GM18867 (cell line): ENCODE measurements around the gene WNT11.

Experiments
- ATAC-seq: cut with Tn5 transposase; IDR thresholded peaks from one replicate; pipeline ENCODE4 v1.9.1; 2021; ENCODE audit warnings: mild to moderate bottlenecking, moderate library complexity; ENCODE audit not compliant: unreplicated experiment

WNT11 gene

DNA sequence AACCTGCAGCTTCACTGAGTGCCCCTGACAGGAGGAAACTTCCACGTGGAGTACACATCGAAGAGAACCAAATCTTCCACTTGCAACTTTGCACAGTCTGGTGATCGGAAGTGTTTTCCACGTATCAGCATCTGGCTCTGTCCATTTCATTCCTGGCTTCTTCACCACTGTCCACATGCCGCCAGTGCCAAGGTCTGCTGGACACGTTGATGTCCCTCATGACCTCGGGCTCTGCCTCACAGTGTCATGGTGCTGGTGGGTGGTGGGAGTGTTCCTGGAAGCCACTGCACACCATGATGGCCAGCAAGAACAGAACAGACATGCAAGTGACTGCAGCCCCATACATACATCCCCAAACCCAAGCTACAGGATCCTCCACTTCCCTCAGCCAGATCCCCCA lies 48.4 kb downstream of the WNT11 start:
- no peak for ATAC-seq

DNA sequence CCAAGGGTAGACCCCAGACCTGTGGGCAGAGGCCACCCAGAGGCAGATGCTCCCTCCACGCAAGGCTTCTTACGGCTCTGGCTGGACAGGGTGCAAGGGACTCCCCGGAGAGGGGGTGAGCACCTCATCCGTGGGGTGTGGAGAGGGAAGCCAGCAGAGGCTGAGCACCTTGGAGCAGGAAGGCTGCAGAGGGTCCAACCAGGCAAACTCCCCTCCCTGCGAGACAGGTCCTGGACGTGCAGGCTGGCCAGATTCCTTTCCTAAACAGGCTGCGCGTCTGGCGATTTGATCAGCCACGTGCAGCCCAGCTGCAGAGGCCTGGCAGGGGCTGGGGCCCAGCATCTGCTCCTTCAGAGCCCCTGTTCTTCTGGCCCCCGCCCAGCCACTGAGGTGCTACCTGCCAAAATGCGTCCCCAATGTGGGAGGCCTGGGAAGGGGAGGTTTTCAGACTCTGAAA lies 49.3 kb downstream of the WNT11 start:
- ATAC-seq = no peak

DNA sequence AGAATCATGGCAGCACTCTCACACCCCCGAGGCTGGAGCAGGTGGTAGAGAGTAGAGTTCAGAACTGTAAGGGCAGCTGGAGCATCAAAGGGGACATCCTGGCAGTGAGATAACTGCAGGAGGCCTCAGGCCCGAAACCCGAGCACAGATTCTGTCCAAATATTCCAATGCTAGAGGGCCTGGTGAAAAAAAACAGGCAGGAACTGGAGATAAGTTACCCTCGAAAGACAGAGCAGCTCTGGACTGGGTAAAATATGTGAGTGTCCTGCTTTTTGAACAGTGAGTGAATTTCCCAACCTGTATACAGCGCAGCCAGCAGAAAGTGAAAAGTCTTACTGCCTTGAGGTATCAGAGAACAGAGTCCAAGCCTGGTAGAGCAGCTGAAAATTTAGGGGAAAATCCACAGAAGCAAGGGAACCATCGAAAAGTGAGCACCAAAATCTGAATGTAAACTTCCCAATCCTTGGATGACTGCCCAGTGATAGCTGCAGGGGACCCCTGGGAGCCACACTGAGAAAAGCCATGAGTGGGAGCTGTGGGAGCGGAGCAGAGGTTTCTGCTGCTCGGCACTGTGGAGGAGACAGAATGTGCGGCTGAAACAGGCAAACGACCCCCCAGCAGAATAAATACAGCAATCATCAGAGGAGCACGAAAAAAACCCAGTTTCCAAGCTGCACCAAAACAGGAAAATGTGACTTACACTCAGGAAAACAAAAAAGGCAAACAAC lies 50.6 kb downstream of the WNT11 start:
- no peak for ATAC-seq

DNA sequence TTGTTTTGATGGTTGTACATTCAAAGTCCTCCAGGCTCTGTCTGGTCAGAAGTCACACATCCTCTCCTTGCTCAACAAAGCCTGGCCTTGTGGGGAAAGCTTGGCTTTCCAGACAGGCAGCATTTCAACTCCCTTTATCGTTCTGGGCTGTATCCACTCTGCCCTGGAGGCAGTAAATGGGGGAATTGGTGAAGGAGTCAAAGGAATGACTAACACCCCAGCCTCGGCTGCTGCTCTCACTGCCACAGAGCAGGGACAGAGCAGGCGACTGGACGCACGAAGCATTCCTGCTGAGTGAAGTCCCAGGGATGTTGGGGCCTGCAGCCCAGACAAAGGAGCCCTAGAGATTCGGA lies 52.8 kb downstream of the WNT11 start:
- no peak for ATAC-seq

DNA sequence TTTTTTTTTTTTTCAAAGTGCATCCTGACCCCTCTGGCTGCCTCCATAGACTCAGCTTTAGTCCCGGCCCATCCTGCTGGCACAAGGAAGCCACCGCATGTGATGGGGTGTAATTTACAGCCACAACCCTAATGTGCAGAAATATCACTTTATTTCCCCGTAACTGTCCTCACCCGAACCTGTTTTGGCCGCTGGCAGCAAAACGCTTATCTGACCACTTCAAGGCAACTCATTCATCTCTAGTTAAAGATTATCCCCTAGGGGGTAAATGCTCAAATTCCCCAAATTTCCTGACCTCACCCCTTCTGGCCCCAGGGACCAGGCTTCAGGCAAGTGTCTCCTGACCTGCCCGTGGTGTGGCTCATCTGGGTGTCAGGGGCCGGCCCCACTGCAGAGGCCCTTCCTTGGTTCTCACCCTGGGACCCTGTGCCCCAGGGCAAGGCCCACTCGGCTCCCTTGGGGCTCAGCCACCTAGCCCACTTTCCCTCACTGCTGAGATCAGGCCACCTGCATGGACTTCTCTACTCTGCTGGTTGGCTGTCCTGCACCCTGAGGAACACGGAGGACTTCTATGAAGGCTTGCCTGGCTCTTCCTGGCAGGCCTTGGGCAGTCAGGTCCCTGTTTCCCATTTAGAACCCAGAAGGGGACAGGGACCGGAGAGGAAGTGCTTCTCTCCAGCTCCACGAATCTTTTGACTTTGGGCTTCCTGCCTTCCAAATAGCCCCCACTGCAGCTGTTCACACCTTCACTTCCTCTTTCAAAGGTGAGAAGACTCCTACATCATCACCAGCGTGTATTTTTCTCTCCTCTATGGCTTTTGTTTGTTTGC lies 53.3 kb downstream of the WNT11 start:
- peak; percentile 70 for ATAC-seq

DNA sequence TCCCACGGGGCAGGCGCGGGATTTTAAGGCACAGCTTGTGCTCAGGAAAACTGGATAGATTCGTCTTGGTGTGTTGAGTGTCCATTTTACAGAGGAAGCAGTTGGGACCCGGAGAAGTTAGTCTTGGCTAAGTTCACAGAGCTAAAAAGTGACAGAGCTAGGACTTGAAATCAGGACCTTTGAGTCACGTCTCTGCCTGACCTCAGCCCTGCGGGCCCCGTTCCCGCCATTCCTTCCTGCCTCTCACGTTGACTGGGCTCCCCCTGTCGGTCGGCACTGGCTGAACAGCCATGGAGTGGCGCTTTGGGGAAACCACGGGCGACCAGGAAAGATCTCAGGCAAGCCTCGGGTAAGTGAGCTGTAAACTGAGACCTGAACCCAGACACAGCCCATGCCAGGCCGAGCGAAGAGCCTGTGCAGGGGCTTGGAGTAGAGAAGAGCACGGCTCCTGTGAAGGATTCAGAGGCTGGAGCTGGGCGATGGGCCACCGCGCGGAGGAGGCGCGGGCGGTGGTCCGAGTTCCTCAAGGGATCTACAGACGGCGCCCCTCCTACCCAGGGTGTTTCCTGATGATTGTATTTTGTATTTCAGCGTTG lies 54.1 kb downstream of the WNT11 start:
- peak; percentile 62 for ATAC-seq

DNA sequence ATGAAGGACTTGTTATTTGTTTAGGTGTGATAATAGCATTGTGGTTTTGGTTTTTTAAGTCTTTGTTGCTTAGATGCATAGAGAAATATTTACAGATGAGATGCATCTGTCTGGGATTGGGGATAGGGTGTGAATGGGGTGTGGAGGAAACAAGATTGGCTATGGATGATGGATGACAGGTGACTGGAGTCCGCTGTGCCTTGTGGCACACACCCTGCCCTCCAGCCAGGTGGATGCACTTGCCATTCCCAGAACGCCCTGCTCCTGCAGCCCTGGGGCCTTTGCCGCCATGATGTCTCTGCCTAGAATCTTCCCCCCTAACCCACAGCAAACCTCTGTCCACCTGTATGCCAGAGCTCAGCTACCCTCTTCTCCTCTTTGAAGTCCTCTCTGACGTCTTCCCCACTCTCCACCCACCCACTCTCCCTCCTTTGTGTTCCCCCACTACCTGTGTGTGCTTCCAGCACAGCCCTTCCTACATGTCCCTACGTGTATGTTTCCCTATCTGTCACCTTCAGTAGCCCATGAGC lies 54.7 kb downstream of the WNT11 start:
- no peak for ATAC-seq

DNA sequence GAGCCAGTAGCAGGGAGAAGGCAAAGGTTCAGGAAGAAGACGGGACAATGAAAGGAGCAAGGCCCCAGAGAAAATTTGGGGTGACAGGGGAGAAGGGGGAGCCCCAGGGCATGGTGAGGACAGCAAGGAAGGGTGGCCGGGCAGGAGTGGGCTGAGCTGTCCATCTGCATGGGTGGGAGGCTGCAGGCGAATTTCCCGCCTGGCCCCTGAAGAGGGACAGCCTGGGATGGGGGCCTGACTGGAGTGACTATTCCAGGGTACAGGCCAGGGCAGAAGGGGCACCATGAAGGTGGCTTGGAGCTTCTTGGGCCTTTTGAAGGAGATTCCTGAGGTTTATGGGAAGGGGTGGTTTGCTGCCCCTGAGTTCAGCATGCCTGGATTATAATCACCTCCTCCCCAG lies 56.2 kb downstream of the WNT11 start:
- ATAC-seq = no peak

DNA sequence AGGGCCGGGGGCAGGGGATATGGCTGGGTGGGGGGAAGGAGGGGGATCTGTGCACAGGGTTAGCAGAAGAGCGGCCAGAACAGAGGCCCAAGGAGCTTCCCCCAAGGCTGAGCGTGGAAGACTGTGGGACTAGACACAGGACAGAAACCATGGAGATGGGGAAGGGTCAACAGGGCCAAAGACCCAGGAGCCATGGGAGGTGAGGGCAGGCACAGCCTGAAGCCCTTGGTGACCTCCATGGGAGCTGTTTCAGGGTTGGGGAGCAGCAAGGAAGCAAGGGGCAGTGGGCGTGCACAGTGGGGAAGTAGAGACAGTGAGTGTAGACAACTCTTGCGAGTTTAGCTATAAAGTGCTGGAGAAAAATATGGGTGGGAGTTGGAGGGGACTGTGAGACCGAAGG lies 56.6 kb downstream of the WNT11 start:
- ATAC-seq = no peak

DNA sequence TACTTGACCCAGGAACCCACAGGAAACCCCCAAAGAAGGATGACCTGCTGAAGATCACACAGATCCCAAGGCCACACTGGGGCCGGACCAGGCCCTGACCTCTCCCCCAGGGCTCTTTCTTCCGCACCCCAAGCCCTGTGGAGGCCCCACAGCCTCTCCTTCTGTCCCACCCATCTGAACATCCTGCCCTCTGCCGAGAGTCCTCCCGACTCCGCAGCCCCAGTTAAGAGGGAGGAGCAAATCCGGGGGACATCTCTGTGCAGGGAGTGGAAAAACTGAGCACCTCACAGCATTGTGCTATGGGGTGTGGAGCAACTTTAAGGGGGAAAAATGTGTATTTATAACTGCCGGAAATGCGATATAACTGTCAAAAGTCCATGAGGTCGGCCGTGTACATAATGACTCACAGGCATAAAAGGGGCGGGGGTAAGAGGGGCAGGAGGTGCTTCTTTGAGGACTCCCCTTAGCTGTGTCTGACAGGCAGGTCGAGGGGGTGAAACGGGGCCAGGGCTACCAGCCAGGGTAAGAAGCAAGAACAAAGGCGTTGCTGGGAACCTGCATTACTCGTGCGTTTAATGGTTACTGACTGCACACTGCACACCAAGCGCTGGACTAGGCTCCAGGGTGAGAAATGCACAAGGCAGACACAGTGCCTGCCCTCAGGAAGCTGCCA lies 57.2 kb downstream of the WNT11 start:
- no peak for ATAC-seq

DNA sequence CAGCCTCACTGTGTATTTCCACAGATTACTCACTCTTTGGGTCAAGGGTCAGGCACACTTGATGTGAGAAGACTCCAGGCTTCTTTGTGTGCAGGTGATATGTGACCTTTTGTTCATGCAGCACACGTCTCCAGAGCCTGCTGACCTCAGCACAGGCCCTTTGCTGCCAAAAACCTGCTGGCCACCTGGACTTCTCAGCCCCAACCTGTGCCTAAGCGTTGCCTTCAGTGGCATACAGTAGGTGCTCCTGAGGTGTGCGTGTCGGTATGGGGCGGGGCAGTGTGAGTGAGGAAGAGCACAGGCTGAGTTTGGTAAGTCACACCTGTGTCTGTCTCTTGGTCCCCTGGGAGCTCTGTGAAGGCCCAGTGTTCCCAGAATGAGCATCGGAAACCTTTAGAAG lies 58.1 kb downstream of the WNT11 start:
- ATAC-seq = no peak

DNA sequence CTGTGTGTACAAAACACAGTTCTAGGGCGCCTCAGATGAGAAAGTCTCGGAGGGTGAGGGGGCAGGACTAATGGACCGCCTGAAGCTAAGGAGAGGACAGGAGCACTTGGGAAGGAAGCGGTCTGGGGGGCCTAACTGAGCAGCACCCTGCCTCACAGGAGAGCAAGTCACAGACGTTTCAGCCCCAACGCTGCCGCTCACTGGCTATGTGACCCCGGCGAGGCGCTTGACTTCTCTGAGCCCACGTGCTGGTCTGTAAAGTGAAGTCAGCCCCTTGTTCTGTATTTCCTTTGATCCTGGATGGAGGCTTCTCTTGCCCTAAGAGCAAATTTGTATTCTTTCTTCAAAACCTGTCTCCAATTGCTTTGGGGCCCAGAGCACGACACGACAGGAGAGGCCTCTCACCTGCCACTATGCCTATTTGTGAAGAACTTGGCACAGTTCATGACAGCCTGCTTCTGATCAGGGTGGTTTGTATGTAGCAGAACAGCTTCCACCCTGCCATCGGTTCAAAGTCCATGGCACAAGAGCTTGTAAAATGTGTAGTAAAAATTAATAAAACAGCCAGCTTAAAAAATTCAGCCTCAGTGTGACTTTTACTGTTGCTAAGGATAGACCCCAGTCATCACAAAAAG lies 59.1 kb downstream of the WNT11 start:
- ATAC-seq = no peak

DNA sequence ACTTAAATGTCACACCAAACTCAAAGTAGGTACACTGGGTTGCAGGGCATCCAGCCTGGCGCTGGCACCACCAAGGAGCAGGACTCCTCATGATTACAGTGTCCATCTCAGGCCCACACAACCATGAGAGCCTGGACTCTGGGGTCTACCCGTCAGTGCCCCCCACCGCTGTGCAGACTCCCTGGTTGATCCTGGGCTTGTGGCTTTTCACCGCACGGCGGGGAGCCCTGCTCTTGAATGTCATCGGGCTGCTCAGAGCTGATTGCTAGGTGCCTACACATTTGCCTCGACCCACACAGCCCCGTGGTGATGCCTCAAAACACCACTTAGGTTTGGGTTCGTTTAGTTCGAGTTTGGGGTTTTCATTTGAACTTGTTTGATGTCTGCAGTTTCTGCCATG lies 63.0 kb downstream of the WNT11 start:
- ATAC-seq = no peak

DNA sequence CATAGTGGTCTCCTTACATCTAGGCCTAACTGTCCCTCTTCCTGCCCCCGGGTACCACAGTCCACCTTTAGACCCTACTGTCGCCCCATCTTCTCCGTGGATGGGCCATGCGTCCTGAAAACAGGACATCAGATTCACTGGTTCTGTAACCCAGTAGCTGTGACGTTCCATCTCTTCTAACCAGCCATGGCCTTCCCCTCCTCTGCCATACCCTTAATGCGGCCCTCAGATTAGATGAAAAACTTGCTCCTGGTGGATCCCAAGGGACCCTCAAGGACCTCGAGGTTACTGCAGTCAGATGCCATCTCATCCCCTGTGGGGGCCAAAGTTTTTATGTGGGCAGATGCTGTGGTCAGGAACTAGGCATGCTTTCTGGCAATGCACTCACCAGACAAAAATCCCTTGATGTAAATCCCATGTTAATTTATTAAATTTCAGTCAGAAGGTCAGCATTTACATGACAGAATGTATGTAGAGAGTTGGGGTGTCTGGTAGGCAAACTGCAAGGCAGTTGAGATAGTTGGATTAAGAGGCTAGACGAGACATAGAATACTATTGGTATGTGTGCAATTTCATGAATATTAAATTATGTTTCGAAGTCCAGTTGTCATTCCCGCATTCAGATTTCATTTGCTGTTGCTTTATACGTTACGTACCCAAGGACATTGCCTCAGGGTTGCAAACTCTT lies 64.3 kb downstream of the WNT11 start:
- ATAC-seq = no peak

DNA sequence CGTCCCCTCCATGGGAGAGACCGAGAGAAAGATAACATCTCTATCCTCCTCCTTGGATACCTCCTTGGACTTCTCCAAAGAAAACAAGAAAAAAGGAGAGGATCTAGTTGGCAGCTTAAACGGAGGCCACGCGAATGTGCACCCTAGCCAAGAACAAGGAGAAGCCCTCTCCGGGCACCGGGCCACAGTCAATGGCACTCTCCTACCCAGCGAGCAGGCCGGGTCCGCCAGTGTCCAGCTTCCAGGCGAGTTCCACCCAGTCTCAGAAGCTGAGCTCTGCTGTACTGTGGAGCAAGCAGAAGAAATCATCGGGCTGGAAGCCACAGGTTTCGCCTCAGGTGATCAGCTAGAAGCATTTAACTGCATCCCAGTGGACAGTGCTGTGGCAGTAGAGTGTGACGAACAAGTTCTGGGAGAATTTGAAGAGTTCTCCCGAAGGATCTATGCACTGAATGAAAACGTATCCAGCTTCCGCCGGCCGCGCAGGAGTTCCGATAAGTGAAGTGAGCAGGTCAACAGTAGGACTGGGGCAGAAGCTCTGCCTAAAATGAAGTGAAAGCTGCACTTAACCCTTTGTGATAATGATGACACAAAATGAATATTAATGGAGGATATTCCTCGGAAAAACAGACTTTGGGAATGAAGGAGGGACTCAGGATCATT lies 65.3 kb downstream of the WNT11 start:
- no peak for ATAC-seq

DNA sequence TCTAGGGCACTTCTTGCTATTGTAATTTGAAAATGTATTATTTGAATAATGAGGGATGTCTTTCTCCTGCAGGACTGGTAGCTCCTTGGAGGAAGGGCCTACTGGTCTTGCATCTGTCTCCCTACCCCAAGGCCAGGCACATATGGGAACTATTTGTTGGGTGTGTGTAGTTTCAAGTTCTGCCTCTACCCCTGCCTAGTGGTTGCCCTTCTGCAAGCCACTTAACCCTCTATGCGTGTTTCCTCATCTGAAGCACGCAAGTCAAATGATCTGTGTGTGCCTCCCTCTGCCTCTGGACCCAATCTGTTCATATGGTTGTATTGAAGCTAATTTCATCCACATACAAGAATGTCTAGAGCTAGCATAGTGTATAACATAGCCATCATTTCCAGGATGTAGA lies 67.0 kb downstream of the WNT11 start:
- no peak for ATAC-seq
